ENCODE results near the gene LPGAT1.

DNA sequence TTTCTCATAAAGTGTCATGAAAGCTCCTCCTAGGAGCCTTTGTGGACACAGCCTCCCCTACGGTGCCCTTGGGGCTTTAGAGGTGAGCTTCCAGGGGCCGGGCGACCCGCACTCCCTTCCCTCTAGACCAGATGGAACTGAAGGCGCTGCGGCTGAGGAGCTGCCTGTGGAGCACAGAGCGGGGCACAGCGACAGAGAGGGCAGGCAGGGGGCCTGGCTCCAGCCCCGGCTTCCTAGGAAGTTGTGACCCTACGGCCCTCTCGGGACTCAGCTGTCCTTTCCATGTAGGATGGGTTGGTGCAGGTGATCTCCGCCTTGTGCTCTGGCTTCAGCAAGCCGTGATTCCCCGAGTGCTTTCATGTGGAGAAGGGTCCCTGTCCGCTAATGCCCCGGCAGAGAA, 131.5 kb downstream of the LPGAT1 start:
- TF ChIP-seq POLR2A (IDR thresholded peaks at IDR 0.05), result no peak
- TF ChIP-seq CTCF (IDR thresholded peaks at IDR 0.05), result no peak
